GM12891 (cell line): ENCODE results near the gene TAS1R3.

Experiments used
- PAX5 ChIP-seq: IDR thresholded peaks from 2 replicates; pipeline ENCODE4 v1.6.1; 2011; ENCODE audit warnings: low read length, moderate library complexity, mild to moderate bottlenecking; ENCODE audit not compliant: insufficient read depth, severe bottlenecking
- POLR2A ChIP-seq: IDR thresholded peaks from 2 replicates; pipeline ENCODE4 v1.6.1; 2011; ENCODE audit warnings: low read depth, low read length, control low read depth
- POLR2AphosphoS5 ChIP-seq: IDR thresholded peaks from 2 replicates; pipeline ENCODE4 v1.6.1; 2011; ENCODE audit warnings: low read depth, low read length, control low read depth
- POU2F2 ChIP-seq: IDR thresholded peaks from 2 replicates; pipeline ENCODE4 v1.6.1; 2011; ENCODE audit warnings: low read depth, mild to moderate bottlenecking, control low read depth, low read length, moderate library complexity
- SPI1 ChIP-seq: IDR thresholded peaks from 2 replicates; pipeline ENCODE4 v1.6.1; 2011; ENCODE audit warnings: low read depth, low read length, control low read depth
- TAF1 ChIP-seq: IDR thresholded peaks from 2 replicates; pipeline ENCODE4 v1.6.1; 2011; ENCODE audit warnings: low read depth, low read length, control low read depth

- no peak for TF ChIP-seq TAF1
- no peak for TF ChIP-seq POLR2A
- TF ChIP-seq POU2F2: no peak
- no peak for TF ChIP-seq POLR2AphosphoS5
- no peak for TF ChIP-seq SPI1
- no peak for TF ChIP-seq PAX5
Observed at GRCh38 chr1:1281533-1282321, 49.4 kb upstream of the TAS1R3 start.
